H9 (cell line): ENCODE results near the gene GPR150. TPM values are rescaled to one million over a fixed set of nuclear protein-coding genes. Genes with fewer than 3 reads are reported as not detected.
"Not testable (repeated sequence)": the region's sequence is repeated elsewhere in the genome, so short reads cannot be mapped to it uniquely, and the experiment has no call there.

Source experiments
- DNase-seq: peaks from one replicate; pipeline ENCODE4 v3.0.0-alpha.2; 2017
- H2AFZ ChIP-seq: one replicate; pipeline ENCODE4 v1.6.1; 2013; ENCODE audit warnings: mild to moderate bottlenecking, low read length, control low read depth, moderate library complexity
- H2AK5ac ChIP-seq: 2 replicates; pipeline ENCODE4 v1.6.1; 2013; ENCODE audit warnings: low read length, control low read depth, mixed read lengths; ENCODE audit not compliant: insufficient read length
- H2BK120ac ChIP-seq: one replicate; pipeline ENCODE4 v1.6.1; 2013; ENCODE audit warnings: low read depth, mild to moderate bottlenecking, low read length, control low read depth, inconsistent platforms; ENCODE audit not compliant: poor library complexity, severe bottlenecking
- H2BK12ac ChIP-seq: 2 replicates; pipeline ENCODE4 v1.6.1; 2013; ENCODE audit warnings: low read length, control low read depth, mixed read lengths, low read depth; ENCODE audit not compliant: insufficient read length
- H2BK15ac ChIP-seq: 2 replicates; pipeline ENCODE4 v1.6.1; 2013; ENCODE audit warnings: low read depth, low read length, control low read depth
- H2BK20ac ChIP-seq: one replicate; pipeline ENCODE4 v1.6.1; 2013; ENCODE audit warnings: low read depth, mild to moderate bottlenecking, low read length, control low read depth, inconsistent platforms; ENCODE audit not compliant: poor library complexity, severe bottlenecking
- H2BK5ac ChIP-seq: 2 replicates; pipeline ENCODE4 v1.6.1; 2013; ENCODE audit warnings: low read length, control low read depth, mixed read lengths; ENCODE audit not compliant: insufficient read length
- H3K14ac ChIP-seq: 2 replicates; pipeline ENCODE4 v1.6.1; 2013; ENCODE audit warnings: low read length, control low read depth; ENCODE audit not compliant: insufficient read depth
- H3K18ac ChIP-seq: 2 replicates; pipeline ENCODE4 v1.6.1; 2013; ENCODE audit warnings: low read depth, mild to moderate bottlenecking, mixed read lengths, low read length, control low read depth; ENCODE audit not compliant: insufficient read length
- H3K23ac ChIP-seq: 2 replicates; pipeline ENCODE4 v1.6.1; 2013; ENCODE audit warnings: low read length, control low read depth, mixed read lengths, low read depth; ENCODE audit not compliant: insufficient read length
- H3K23me2 ChIP-seq: 2 replicates; pipeline ENCODE4 v1.6.1; 2013; ENCODE audit warnings: low read depth, mild to moderate bottlenecking, mixed read lengths, low read length, control low read depth; ENCODE audit not compliant: insufficient read length, poor library complexity, severe bottlenecking
- H3K27ac ChIP-seq: 2 replicates; pipeline ENCODE4 v1.5.1; 2013; ENCODE audit warnings: low read length, control low read depth, mixed read lengths, low read depth; ENCODE audit not compliant: insufficient read length
- H3K27me3 ChIP-seq: 2 replicates; pipeline ENCODE4 v1.6.1; 2013; ENCODE audit warnings: low read length, control low read depth, inconsistent platforms; ENCODE audit not compliant: insufficient read depth
- H3K4ac ChIP-seq: 2 replicates; pipeline ENCODE4 v1.6.1; 2013; ENCODE audit warnings: low read depth, mild to moderate bottlenecking, control low read depth, inconsistent platforms, low read length, moderate library complexity
- H3K4me1 ChIP-seq: 2 replicates; pipeline ENCODE4 v1.6.1; 2013; ENCODE audit warnings: low read length, control low read depth, inconsistent platforms; ENCODE audit not compliant: insufficient read depth
- H3K4me2 ChIP-seq: 2 replicates; pipeline ENCODE4 v1.6.1; 2013; ENCODE audit warnings: low read length, control low read depth, mixed read lengths; ENCODE audit not compliant: insufficient read length, insufficient read depth
- H3K56ac ChIP-seq: 2 replicates; pipeline ENCODE4 v1.6.1; 2013; ENCODE audit warnings: low read depth, mild to moderate bottlenecking, mixed read lengths, low read length, control low read depth; ENCODE audit not compliant: insufficient read length
- H3K79me1 ChIP-seq: 2 replicates; pipeline ENCODE4 v1.6.1; 2013; ENCODE audit warnings: low read depth, mild to moderate bottlenecking, moderate library complexity, low read length, control low read depth, inconsistent platforms; ENCODE audit not compliant: insufficient read depth, poor library complexity, severe bottlenecking
- H3K79me2 ChIP-seq: 2 replicates; pipeline ENCODE4 v1.6.1; 2013; ENCODE audit warnings: low read length, control low read depth, inconsistent platforms; ENCODE audit not compliant: insufficient read depth
- H3K9ac ChIP-seq: 2 replicates; pipeline ENCODE4 v1.6.1; 2013; ENCODE audit warnings: low read length, control low read depth, mixed read lengths; ENCODE audit not compliant: insufficient read length; ENCODE audit errors: extremely low read depth
- H3K9me3 ChIP-seq: one replicate; pipeline ENCODE4 v1.6.1; 2013; ENCODE audit warnings: low read depth, low read length, inconsistent platforms; ENCODE audit not compliant: control insufficient read depth
- H3T11ph ChIP-seq: one replicate; pipeline ENCODE4 v1.6.1; 2013; ENCODE audit warnings: mild to moderate bottlenecking, low read length, control low read depth, inconsistent platforms
- H4K20me1 ChIP-seq: one replicate; pipeline ENCODE4 v1.6.1; 2013; ENCODE audit not compliant: control insufficient read depth, insufficient read length, insufficient read depth
- H4K5ac ChIP-seq: 2 replicates; pipeline ENCODE4 v1.6.1; 2013; ENCODE audit warnings: low read depth, mild to moderate bottlenecking, mixed read lengths, low read length, control low read depth; ENCODE audit not compliant: insufficient read length
- H4K8ac ChIP-seq: replicated peaks from 2 replicates; pipeline ENCODE4 v1.6.1; 2013; ENCODE audit warnings: low read length, control low read depth, mixed read lengths, low read depth; ENCODE audit not compliant: insufficient read length
- H4K91ac ChIP-seq: 2 replicates; pipeline ENCODE4 v1.6.1; 2013; ENCODE audit warnings: low read depth, mild to moderate bottlenecking, moderate library complexity, mixed read lengths, low read length, control low read depth; ENCODE audit not compliant: insufficient read length
- H3K27ac Mint-ChIP-seq, 3 experiments: 2 replicates in 2 of 3; 3 replicates in 1 of 3; pipeline ENCODE4 v1.8.0; 2020 to 2021; ENCODE audit warnings: mixed read lengths in 3 of 3, mild to moderate bottlenecking in 1 of 3, moderate library complexity in 1 of 3
- H3K27me3 Mint-ChIP-seq: 2 replicates; pipeline ENCODE4 v1.8.0; 2021; ENCODE audit warnings: low read depth, mild to moderate bottlenecking, moderate library complexity, mixed read lengths
- H3K36me3 Mint-ChIP-seq, 3 experiments: 2 replicates in 2 of 3; 3 replicates in 1 of 3; pipeline ENCODE4 v1.8.0; 2020 to 2021; ENCODE audit warnings: low read depth in 3 of 3, mixed read lengths in 3 of 3; ENCODE audit not compliant: insufficient read depth in 1 of 3
- H3K4me1 Mint-ChIP-seq, 2 experiments: 2 replicates each; pipeline ENCODE4 v1.8.0; 2020; ENCODE audit warnings: mixed read lengths in 2 of 2
- H3K4me3 Mint-ChIP-seq, 2 experiments: 2 replicates in 1 of 2; 3 replicates in 1 of 2; pipeline ENCODE4 v1.8.0; 2020 to 2021; ENCODE audit warnings: mild to moderate bottlenecking in 2 of 2, mixed read lengths in 2 of 2, moderate library complexity in 1 of 2
- H3K9me3 Mint-ChIP-seq, 2 experiments: 2 replicates in 1 of 2; 3 replicates in 1 of 2; pipeline ENCODE4 v1.8.0; 2020; ENCODE audit warnings: mild to moderate bottlenecking in 2 of 2, mixed read lengths in 2 of 2, moderate library complexity in 1 of 2
- WGBS: extraction: QIAGEN DNeasy Blood & Tissue Kit; methylation state at CpG from one replicate; pipeline ENCODE4 v1.1.7; 2013; ENCODE audit warnings: missing lambda C conversion rate, low lambda C conversion rate, mixed read lengths; ENCODE audit not compliant: insufficient read length; ENCODE audit errors: extremely low coverage; 5-methylcytosine and 5-hydroxymethylcytosine counted together
- total RNA-seq: library from RNA; stranded (reverse); gene quantifications from 2 replicates; pipeline ENCODE4 v1.2.1, GENCODE V29; 2021
- TF ChIP-seq, protein P1 (sequence below): fragments of 200-600 bp; sonication (generic); conservative IDR thresholded peaks from 3 replicates; pipeline ENCODE4 v1.8.0; 2021; ENCODE audit warnings: antibody characterized with exemption, mild to moderate bottlenecking

Gene GPR150
- total RNA-seq, 1 experiment from 2014 or later, result not detected

GRCh38 chr5:95631991-95632675, 12.2 kb downstream of the GPR150 start:
- Histone ChIP-seq H3K23ac (no peak overlapping the region), H4K8ac (no peak overlapping the region), H3K23me2 (no peaks in the 10 kb centered on the region), H3K9me3 (peaks cover 20% of the 10 kb centered on the region), H2AK5ac (no peak overlapping the region), H4K20me1 (no peaks in the 10 kb centered on the region), H4K91ac (no peak overlapping the region), H3K4me1 (no peaks in the 10 kb centered on the region), H3K79me2 (no peaks in the 10 kb centered on the region), H3K4me2 (no peak overlapping the region), H2BK5ac (no peak overlapping the region), H3K18ac (no peak overlapping the region), H2BK120ac (no peak overlapping the region), H2BK20ac (no peak overlapping the region), H3K9ac (no peak overlapping the region), H3T11ph (no peak overlapping the region), H3K56ac (no peak overlapping the region), H4K5ac (no peak overlapping the region), H2BK15ac (no peak overlapping the region), H3K4ac (no peak overlapping the region), H3K79me1 (no peaks in the 10 kb centered on the region), H2AFZ (no peak overlapping the region), H3K27me3 (no peaks in the 10 kb centered on the region), H3K14ac (no peak overlapping the region), H3K27ac (no peak overlapping the region), H2BK12ac (no peak overlapping the region)
- Mint-ChIP-seq H3K27ac (no peak overlapping the region), H3K9me3 (peaks cover 26 to 28% of the 10 kb centered on the region in 2 experiments), H3K4me3 (no peak overlapping the region), H3K27me3 (peaks cover 3% of the 10 kb centered on the region; the same call in 1 of the 2 replicates), H3K36me3 (peaks cover 16 to 30% (median 20%) of the 10 kb centered on the region in 3 experiments), H3K4me1 (peaks cover 0 to 6% of the 10 kb centered on the region in 2 experiments; a peak in 1 of 4 replicates)
- TF ChIP-seq, protein P1, sequence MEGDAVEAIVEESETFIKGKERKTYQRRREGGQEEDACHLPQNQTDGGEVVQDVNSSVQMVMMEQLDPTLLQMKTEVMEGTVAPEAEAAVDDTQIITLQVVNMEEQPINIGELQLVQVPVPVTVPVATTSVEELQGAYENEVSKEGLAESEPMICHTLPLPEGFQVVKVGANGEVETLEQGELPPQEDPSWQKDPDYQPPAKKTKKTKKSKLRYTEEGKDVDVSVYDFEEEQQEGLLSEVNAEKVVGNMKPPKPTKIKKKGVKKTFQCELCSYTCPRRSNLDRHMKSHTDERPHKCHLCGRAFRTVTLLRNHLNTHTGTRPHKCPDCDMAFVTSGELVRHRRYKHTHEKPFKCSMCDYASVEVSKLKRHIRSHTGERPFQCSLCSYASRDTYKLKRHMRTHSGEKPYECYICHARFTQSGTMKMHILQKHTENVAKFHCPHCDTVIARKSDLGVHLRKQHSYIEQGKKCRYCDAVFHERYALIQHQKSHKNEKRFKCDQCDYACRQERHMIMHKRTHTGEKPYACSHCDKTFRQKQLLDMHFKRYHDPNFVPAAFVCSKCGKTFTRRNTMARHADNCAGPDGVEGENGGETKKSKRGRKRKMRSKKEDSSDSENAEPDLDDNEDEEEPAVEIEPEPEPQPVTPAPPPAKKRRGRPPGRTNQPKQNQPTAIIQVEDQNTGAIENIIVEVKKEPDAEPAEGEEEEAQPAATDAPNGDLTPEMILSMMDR, result no peak
- DNase-seq, result no peak
- WGBS, result no CpG with 5 or more reads among the region's 4 CpGs

DNA sequence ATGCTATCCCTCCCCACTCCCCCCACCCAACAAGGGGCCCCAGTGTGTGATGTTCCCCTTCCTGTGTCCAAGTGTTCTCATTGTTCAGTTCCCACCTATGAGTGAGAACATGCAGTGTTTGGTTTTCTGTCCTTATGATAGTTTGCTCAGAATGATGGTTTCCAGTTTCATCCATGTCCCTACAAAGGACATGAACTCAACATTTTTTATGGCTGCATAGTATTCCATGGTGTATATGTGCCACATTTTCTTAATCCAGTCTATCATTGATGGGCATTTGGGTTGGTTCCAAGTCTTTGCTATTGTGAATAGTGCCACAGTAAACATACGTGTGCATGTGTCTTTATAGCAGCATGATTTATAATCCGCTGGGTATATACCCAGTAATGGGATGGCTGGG, 13.1 kb downstream of the GPR150 start:
- not testable (repeated sequence) for H4K5ac ChIP-seq, H3K79me1 ChIP-seq, H4K20me1 ChIP-seq, H3K79me2 ChIP-seq, H3K14ac ChIP-seq, H3K4me2 ChIP-seq, DNase-seq, H3K4me1 Mint-ChIP-seq, H2AK5ac ChIP-seq, H4K8ac ChIP-seq, H2BK20ac ChIP-seq, H3K4me1 ChIP-seq, H3T11ph ChIP-seq, H3K27ac Mint-ChIP-seq, H3K23ac ChIP-seq, H3K27ac ChIP-seq, H2BK12ac ChIP-seq, H3K56ac ChIP-seq, H4K91ac ChIP-seq, H3K4me3 Mint-ChIP-seq, H2AFZ ChIP-seq, H3K4ac ChIP-seq, H2BK15ac ChIP-seq, H2BK120ac ChIP-seq, H3K23me2 ChIP-seq, H3K27me3 Mint-ChIP-seq, H2BK5ac ChIP-seq, H3K9ac ChIP-seq, H3K18ac ChIP-seq, H3K27me3 ChIP-seq
- peaks cover 11 to 25% (median 14%) of the 10 kb centered on the region in 3 experiments for H3K36me3 Mint-ChIP-seq
- H3K9me3 ChIP-seq, result peaks cover 16% of the 10 kb centered on the region
- H3K9me3 Mint-ChIP-seq, result peaks cover 21 to 22% of the 10 kb centered on the region in 2 experiments
- no CpG with 5 or more reads among the region's 2 CpGs for WGBS
